Esophagus muscularis mucosa (tissue), 4 donors: ENCODE data around the gene CEP41. TPM values are rescaled to one million over a fixed set of nuclear protein-coding genes. Genes with fewer than 3 reads are reported as not detected.

Experiments
- DNase-seq: peaks from one replicate; pipeline ENCODE4 v3.0.0-alpha.2; 2017; ENCODE audit errors: extremely low spot score
- H3K27ac ChIP-seq, 4 donors: fragments of 200-600 bp; sonication (generic); replicated peaks in 1 of 4; 1 replicate in 3 of 4; 2 replicates in 1 of 4; pipeline ENCODE4 v1.5.1; 2016 to 2019; ENCODE audit warnings: mild to moderate bottlenecking in 1 of 4
- H3K27me3 ChIP-seq, 4 donors: fragments of 200-600 bp; sonication (generic); one replicate each; pipeline versions ENCODE4 v1.5.1 to v1.6.0; 2016 to 2019
- H3K36me3 ChIP-seq, 4 donors: fragments of 200-600 bp; sonication (generic); one replicate each; pipeline ENCODE4 v1.5.1; 2016 to 2019
- H3K4me1 ChIP-seq, 4 donors: fragments of 200-600 bp; sonication (generic); one replicate each; pipeline ENCODE4 v1.5.1; 2016 to 2019
- H3K4me3 ChIP-seq, 4 donors: fragments of 200-600 bp; sonication (generic); 1 replicate in 2 of 4; 2 replicates in 2 of 4; pipeline ENCODE4 v1.5.1; 2016 to 2019; ENCODE audit warnings: mild to moderate bottlenecking in 4 of 4, moderate library complexity in 1 of 4
- H3K9me3 ChIP-seq, 4 donors: fragments of 200-600 bp; sonication (generic); 1 replicate in 3 of 4; 2 replicates in 1 of 4; pipeline ENCODE4 v1.5.1; 2016 to 2019
- EP300 ChIP-seq: sonication (generic); formaldehyde crosslinking; IDR thresholded peaks from one replicate; pipeline ENCODE4 v1.6.1; 2017; ENCODE audit warnings: antibody characterized with exemption
- POLR2A ChIP-seq: fragments of 450-650 bp; IDR thresholded peaks from one replicate; pipeline ENCODE4 v1.6.1; 2017; ENCODE audit warnings: antibody characterized with exemption, moderate library complexity, mild to moderate bottlenecking, low read depth
- POLR2AphosphoS5 ChIP-seq, 2 donors: sonication (generic); formaldehyde crosslinking; IDR thresholded peaks; one replicate each; pipeline ENCODE4 v1.6.1; 2017; ENCODE audit warnings: antibody characterized with exemption in 2 of 2
- WGBS: methylation state at CpG from one replicate; pipeline ENCODE4 v1.1.5; 2018; 5-methylcytosine and 5-hydroxymethylcytosine counted together
- intact Hi-C: fragments of 100-400 bp; cut with DNase I; formaldehyde crosslinking; loops from one replicate; pipeline ENCODE4 v1.15.1; 2023
- total RNA-seq, 4 donors: library from RNA; depleted of rRNA; stranded (reverse); fragments of >200 nt; gene quantifications; one replicate each; pipeline versions ENCODE4 v1.1.0 to v1.2.1, GENCODE V29; 2016
- TF ChIP-seq, protein P1 (sequence below), 3 experiments: fragments of 200-600 bp in 2 of 3; fragments of 450-650 bp in 1 of 3; sonication (generic) in 2 of 3; IDR thresholded peaks; one replicate each; pipeline ENCODE4 v1.5.1; 2017 to 2019; ENCODE audit warnings: antibody characterized with exemption in 3 of 3, mild to moderate bottlenecking in 2 of 3, moderate library complexity in 1 of 3

CEP41 gene
- total RNA-seq, 4 donors from 2014 or later = 0.83 to 5.9 (median 2.8) TPM

DNA sequence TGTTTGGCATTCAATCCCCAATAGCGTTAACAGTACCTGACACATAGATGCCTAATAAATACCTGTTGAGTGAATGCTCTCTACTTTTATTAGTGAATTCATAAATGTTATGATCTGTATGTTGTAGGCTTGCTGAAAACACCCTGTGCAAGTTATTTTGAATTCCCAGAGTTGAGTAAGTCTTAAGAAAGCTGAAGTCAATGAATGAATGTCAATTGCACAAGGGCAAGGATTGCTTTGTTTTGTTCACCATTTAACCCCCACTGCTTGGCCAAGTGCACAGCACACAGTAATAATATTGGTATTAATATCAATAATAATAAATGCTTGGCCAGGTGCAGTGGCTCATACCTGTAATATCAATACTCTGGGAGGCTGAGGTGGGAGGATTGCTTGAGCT is 50.3 kb downstream of the CEP41 start:
- no peaks in the 10 kb centered on the region for H3K27me3 ChIP-seq
- H3K4me3 ChIP-seq = no peak overlapping the region
- H3K36me3 ChIP-seq = no peaks in the 10 kb centered on the region
- intact Hi-C loops = no loop called here
- no peaks in the 10 kb centered on the region for H3K4me1 ChIP-seq
- TF ChIP-seq POLR2AphosphoS5 (IDR thresholded peaks at IDR 0.05) (no peak), EP300 (no peak), POLR2A (no peak)
- TF ChIP-seq, protein P1, sequence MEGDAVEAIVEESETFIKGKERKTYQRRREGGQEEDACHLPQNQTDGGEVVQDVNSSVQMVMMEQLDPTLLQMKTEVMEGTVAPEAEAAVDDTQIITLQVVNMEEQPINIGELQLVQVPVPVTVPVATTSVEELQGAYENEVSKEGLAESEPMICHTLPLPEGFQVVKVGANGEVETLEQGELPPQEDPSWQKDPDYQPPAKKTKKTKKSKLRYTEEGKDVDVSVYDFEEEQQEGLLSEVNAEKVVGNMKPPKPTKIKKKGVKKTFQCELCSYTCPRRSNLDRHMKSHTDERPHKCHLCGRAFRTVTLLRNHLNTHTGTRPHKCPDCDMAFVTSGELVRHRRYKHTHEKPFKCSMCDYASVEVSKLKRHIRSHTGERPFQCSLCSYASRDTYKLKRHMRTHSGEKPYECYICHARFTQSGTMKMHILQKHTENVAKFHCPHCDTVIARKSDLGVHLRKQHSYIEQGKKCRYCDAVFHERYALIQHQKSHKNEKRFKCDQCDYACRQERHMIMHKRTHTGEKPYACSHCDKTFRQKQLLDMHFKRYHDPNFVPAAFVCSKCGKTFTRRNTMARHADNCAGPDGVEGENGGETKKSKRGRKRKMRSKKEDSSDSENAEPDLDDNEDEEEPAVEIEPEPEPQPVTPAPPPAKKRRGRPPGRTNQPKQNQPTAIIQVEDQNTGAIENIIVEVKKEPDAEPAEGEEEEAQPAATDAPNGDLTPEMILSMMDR (IDR thresholded peaks at IDR 0.05) = no peak
- no peaks in the 10 kb centered on the region for H3K9me3 ChIP-seq
- peak; percentile 12 for DNase-seq
- H3K27ac ChIP-seq = no peak overlapping the region
- 100% methylated on average over 1 of the region's 1 CpG for WGBS

DNA sequence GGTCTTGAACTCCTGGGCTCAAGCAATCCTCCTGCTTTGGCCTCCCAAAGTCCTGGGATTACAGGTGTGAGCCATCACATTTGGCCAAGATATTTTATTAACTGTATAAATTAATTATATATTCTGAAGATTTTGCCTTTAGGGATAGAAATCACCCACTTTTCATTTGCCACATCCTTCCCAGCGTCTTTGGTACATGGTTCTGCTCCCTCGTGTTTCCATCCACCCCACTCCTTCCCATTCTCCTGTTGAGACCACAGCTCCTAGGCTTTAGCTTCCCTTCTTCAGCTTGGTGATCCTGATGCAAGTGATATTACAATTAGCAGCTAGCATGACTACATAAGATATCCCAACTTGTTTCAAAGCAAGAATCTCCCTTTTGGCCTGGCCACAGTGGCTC is 52.1 kb downstream of the CEP41 start:
- Histone ChIP-seq H3K36me3 (no peaks in the 10 kb centered on the region), H3K27me3 (no peaks in the 10 kb centered on the region), H3K27ac (no peak overlapping the region), H3K4me3 (no peak overlapping the region), H3K4me1 (no peaks in the 10 kb centered on the region), H3K9me3 (no peaks in the 10 kb centered on the region)
- no peak for TF ChIP-seq EP300
- intact Hi-C loops = no loop called here
- peak; percentile 24 for DNase-seq
- 78% methylated on average over 2 of the region's 2 CpGs for whole genome bisulfite sequencing

DNA sequence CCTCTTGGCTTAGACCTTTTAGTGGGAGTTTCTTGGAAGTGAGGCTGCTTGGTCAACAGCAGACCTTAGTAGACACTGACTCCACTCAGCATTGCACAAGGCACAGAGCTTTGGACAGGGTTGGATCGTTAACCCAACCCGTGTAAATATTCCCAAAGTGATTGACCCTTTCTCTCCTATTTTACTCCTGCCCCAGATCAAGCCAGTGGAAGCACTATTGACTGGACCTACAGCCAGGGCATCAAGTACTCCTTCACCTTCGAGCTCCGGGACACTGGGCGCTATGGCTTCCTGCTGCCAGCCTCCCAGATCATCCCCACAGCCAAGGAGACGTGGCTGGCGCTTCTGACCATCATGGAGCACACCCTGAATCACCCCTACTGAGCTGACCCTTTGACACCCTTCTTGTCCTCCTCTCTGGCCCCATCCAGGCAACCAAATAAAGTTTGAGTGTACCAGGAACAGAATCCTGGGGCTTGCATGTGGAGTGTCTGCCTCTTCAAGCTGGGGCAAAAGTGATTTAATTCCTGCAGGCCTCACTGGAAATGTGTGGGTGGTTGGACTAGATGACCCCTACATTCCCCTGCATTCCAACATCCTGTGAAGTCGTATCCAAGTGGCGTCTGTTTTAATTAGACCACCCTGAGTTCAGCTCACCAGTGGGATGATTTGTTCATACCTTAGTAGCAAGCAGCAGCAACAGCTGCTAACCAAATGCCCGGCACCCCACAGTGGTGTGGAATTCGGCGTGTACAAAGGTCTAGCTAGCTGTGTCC is 53.0 kb downstream of the CEP41 start:
- H3K36me3 ChIP-seq = no peaks in the 10 kb centered on the region
- H3K27ac ChIP-seq = no peak overlapping the region
- WGBS = 83% methylated on average over 12 of the region's 12 CpGs
- H3K9me3 ChIP-seq = no peaks in the 10 kb centered on the region
- peak; percentile 77 for DNase-seq
- H3K4me1 ChIP-seq = no peaks in the 10 kb centered on the region
- TF ChIP-seq POLR2AphosphoS5 (IDR thresholded peaks at IDR 0.05) (no peak), POLR2A (no peak), EP300 (no peak)
- TF ChIP-seq, protein P1 (IDR thresholded peaks at IDR 0.05) = no peak
- intact Hi-C loops = no loop called here
- H3K27me3 ChIP-seq = no peaks in the 10 kb centered on the region
- no peak overlapping the region for H3K4me3 ChIP-seq

DNA sequence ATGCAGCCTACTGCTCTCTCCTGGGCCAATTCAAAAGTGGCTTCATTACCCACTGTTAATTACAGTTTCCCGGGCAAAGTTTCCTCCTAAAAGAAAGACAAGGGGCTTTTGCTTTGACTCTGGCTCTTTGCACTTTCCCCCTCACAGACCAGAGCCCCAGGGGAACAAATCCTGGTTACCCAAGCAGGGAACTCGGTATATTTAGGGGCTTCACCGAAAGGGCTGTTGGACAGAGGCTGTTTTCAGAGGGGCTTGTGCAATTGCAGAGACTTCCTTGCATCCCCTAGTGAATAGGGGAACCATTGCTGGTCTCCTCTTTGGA is 53.5 kb downstream of the CEP41 start:
- no peaks in the 10 kb centered on the region for H3K27me3 ChIP-seq
- no peaks in the 10 kb centered on the region for H3K9me3 ChIP-seq
- H3K27ac ChIP-seq = no peak overlapping the region
- H3K4me3 ChIP-seq = no peak overlapping the region
- no peaks in the 10 kb centered on the region for H3K36me3 ChIP-seq
- 81% methylated on average over 2 of the region's 3 CpGs for WGBS
- no peak for DNase-seq
- H3K4me1 ChIP-seq = no peaks in the 10 kb centered on the region
- intact Hi-C loops = no loop called here
- TF ChIP-seq EP300 (no peak), POLR2A (no peak), POLR2AphosphoS5 (IDR thresholded peaks at IDR 0.05) (no peak)
- TF ChIP-seq, protein P1 (IDR thresholded peaks at IDR 0.05) = no peak

DNA sequence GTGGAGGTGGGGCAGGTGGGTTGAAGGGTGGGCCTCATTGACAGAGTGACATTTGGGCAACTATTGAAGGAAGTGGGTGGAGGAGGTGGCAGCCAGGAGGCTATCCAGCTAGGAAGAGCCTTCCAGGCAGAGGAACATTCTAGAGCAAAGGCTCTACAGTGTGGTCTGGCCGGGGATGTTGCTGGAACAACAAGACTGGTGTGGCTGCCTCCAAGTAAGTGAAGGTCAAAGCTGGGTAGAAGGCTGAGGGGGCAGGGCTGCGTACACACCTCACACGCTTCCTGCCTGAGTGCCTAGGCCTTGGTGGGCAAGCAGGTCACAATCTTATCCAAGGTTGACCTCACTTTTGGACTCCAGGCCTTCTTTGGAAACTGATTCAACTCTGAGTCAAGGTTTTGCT is 53.9 kb downstream of the CEP41 start:
- peak; percentile 31 for DNase-seq
- intact Hi-C loops = no loop called here
- WGBS = 100% methylated on average over 2 of the region's 3 CpGs

More for the DNA sequence above, 53.9 kb downstream of the CEP41 start:
- Histone ChIP-seq H3K4me1 (no peaks in the 10 kb centered on the region), H3K9me3 (no peaks in the 10 kb centered on the region), H3K36me3 (no peaks in the 10 kb centered on the region), H3K27me3 (no peaks in the 10 kb centered on the region), H3K27ac (no peak overlapping the region), H3K4me3 (no peak overlapping the region)
- no peak for TF ChIP-seq POLR2AphosphoS5 (IDR thresholded peaks at IDR 0.05)
- TF ChIP-seq EP300 = no peak
- no peak for TF ChIP-seq POLR2A
- TF ChIP-seq, protein P1 (IDR thresholded peaks at IDR 0.05) = no peak
